Prostate gland (tissue), 2 donors: ENCODE data around the gene SHANK1.

Experiments used
- POLR2A ChIP-seq: fragments of 450-650 bp; IDR thresholded peaks from one replicate; pipeline ENCODE4 v1.6.1; 2016; ENCODE audit warnings: antibody characterized with exemption, mild to moderate bottlenecking
- POLR2AphosphoS5 ChIP-seq: sonication (generic); formaldehyde crosslinking; IDR thresholded peaks from one replicate; pipeline ENCODE4 v1.6.1; 2017; ENCODE audit warnings: antibody characterized with exemption
- TF ChIP-seq, protein P1 (sequence below), 4 experiments: fragments of 200-600 bp in 2 of 4; fragments of 450-650 bp in 2 of 4; sonication (generic) in 2 of 4; IDR thresholded peaks; 1 replicate in 3 of 4; 2 replicates in 1 of 4; pipeline ENCODE4 v1.5.1; 2016 to 2019; ENCODE audit warnings: antibody characterized with exemption in 4 of 4, mild to moderate bottlenecking in 2 of 4, moderate library complexity in 2 of 4

DNA sequence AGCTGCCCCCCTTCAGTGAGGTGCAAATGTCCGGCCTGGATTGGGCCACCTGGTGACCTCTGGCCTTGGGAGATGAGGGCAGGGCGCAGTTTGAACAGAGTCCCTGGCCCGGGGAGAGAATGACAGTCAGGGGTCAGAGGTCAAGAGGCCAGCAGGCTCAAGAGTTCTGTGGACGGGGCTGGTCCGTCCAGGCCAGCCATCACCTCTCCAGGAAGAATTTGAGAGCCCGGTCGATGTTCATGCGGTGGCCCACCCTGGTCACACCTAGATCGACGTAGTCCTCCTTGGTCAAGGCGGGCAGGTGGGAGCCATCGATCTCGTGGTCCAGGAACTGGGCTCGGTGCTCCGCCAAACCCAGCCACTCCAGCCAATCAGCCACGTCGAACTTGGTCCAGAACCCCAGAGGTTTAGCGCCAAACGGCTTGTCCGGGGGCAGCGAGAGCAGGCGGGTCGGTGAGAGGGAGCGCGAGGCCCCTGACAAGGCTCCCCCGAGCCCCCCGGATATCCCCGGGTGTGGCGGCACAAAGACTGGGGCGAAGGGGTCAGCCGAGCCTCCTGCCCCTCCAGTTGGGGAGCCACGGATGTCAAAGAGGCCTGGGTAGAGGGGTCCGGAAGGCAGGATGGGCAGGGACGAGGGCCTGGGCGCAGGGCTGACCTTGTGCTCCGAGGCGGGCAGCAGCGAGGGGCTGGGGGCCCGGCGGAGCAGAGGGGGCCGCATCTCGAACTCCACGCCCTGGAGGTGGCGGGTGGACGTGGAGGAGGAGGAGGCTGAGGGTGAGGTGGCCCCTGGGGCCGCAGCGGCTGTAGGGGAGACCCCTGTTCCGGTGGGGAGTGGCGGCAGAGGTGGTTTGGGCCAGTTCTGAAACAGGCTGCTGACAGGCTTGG lies 57.6 kb downstream of the SHANK1 start:
- TF ChIP-seq, protein P1, sequence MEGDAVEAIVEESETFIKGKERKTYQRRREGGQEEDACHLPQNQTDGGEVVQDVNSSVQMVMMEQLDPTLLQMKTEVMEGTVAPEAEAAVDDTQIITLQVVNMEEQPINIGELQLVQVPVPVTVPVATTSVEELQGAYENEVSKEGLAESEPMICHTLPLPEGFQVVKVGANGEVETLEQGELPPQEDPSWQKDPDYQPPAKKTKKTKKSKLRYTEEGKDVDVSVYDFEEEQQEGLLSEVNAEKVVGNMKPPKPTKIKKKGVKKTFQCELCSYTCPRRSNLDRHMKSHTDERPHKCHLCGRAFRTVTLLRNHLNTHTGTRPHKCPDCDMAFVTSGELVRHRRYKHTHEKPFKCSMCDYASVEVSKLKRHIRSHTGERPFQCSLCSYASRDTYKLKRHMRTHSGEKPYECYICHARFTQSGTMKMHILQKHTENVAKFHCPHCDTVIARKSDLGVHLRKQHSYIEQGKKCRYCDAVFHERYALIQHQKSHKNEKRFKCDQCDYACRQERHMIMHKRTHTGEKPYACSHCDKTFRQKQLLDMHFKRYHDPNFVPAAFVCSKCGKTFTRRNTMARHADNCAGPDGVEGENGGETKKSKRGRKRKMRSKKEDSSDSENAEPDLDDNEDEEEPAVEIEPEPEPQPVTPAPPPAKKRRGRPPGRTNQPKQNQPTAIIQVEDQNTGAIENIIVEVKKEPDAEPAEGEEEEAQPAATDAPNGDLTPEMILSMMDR (IDR thresholded peaks at IDR 0.05), result no peak
- TF ChIP-seq POLR2AphosphoS5 (no peak), POLR2A (no peak)
